HepG2 (cell line): ENCODE results near the gene NOL12. TPM values are rescaled to one million over a fixed set of nuclear protein-coding genes. Genes with fewer than 3 reads are reported as not detected.
A peak's percentile ranks its signal among the peaks of the same experiment; 100 is the strongest.

Source experiments
- ATAC-seq: fragments of 200-7000 bp; cut with Tn5 transposase; 3 replicates; pipeline ENCODE4 v1.9.1; 2020; ENCODE audit warnings: mild to moderate bottlenecking, moderate library complexity
- BruUV-seq: library from RNA; stranded (reverse); fragments of 400-500 nt; replicated peaks from 2 replicates; lab custom pipeline; 2021; lab: Mats Ljungman, UMichigan
- CTCF ChIA-PET: fragments of 300-600 bp; formaldehyde crosslinking; extraction: SDS; loops from one replicate; lab custom pipeline; 2021; ENCODE audit warnings: low total read pairs, inconsistent platforms, low intra/inter-chr PET ratio; lab: Yijun Ruan, JAX
- POLR2A ChIA-PET: fragments of 350-600 bp; sonication (Branson Sonifier 250); formaldehyde crosslinking; loops from one replicate; lab custom pipeline; 2020; ENCODE audit warnings: antibody characterized with exemption, inconsistent platforms; lab: Yijun Ruan, JAX
- DNase-seq: peaks from one replicate; pipeline ENCODE4 v3.0.0-alpha.2; 2015; ENCODE audit warnings: low spot score
- FAIRE-seq: peaks from 3 replicates; lab custom pipeline; 2011; peaks lifted over from hg19 to GRCh38; lab: Jason Lieb, UNC
- H2AFZ ChIP-seq: one replicate; pipeline ENCODE4 v1.6.1; 2011; ENCODE audit warnings: low read length, inconsistent platforms
- H3K27ac ChIP-seq: fragments of 300-600 bp; 3 replicates; pipeline ENCODE4 v1.8.0; 2011; ENCODE audit warnings: mixed run types, mild to moderate bottlenecking, mixed read lengths, low read length, inconsistent platforms; ENCODE audit not compliant: insufficient read depth; ENCODE audit errors: extremely low read length
- H3K27me3 ChIP-seq, 2 experiments: fragments of 200-600 bp in 1 of 2; 2 replicates in 1 of 2; 3 replicates in 1 of 2; pipeline versions ENCODE4 v1.6.0 to v1.8.0; 2011; ENCODE audit warnings: low read length in 2 of 2, mild to moderate bottlenecking in 2 of 2, moderate library complexity in 2 of 2, inconsistent platforms in 1 of 2; ENCODE audit not compliant: insufficient read depth in 2 of 2, control insufficient read depth in 1 of 2
- H3K36me3 ChIP-seq, 2 experiments: fragments of 200-600 bp in 1 of 2; replicated peaks in 1 of 2; 2 replicates in 1 of 2; 3 replicates in 1 of 2; pipeline versions ENCODE4 v1.5.1 to v1.8.0; 2011; ENCODE audit warnings: low read length in 2 of 2, inconsistent platforms in 1 of 2; ENCODE audit not compliant: insufficient read depth in 2 of 2, control insufficient read depth in 1 of 2
- H3K4me1 ChIP-seq: 2 replicates; pipeline ENCODE4 v1.5.1; 2012; ENCODE audit warnings: low read length, inconsistent platforms; ENCODE audit not compliant: insufficient read depth
- H3K4me2 ChIP-seq: 2 replicates; pipeline ENCODE4 v1.6.0; 2011; ENCODE audit warnings: low read depth, low read length, inconsistent platforms
- H3K4me3 ChIP-seq, 3 experiments: fragments of 200-600 bp in 1 of 3; sonication (generic), shearing (Covaris generic) in 1 of 3; replicated peaks in 1 of 3; 2 replicates each; pipeline ENCODE4 v1.5.1; 2011 to 2016; ENCODE audit warnings: low read length in 3 of 3, inconsistent platforms in 2 of 3, low read depth in 2 of 3, mild to moderate bottlenecking in 2 of 3, control low read depth in 1 of 3, mixed read lengths in 1 of 3; ENCODE audit not compliant: insufficient read depth in 1 of 3
- H3K79me2 ChIP-seq: one replicate; pipeline ENCODE4 v1.6.1; 2011; ENCODE audit warnings: low read length, inconsistent platforms; ENCODE audit not compliant: insufficient read depth
- H3K9ac ChIP-seq: 2 replicates; pipeline ENCODE4 v1.6.0; 2011; ENCODE audit warnings: mild to moderate bottlenecking, low read depth, low read length, inconsistent platforms; ENCODE audit not compliant: insufficient read depth
- H3K9me3 ChIP-seq: 2 replicates; pipeline ENCODE4 v1.5.1; 2012; ENCODE audit warnings: mild to moderate bottlenecking, low read length
- H4K20me1 ChIP-seq: 2 replicates; pipeline ENCODE4 v1.6.0; 2011; ENCODE audit warnings: inconsistent platforms, mild to moderate bottlenecking, low read length, moderate library complexity; ENCODE audit not compliant: insufficient read depth
- ERF ChIP-seq: IDR thresholded peaks from 2 replicates; pipeline ENCODE4 v1.6.1; 2018; ENCODE audit warnings: missing biosample characterization, missing genetic modification reagents
- GZF1 ChIP-seq: sonication (generic); formaldehyde crosslinking; IDR thresholded peaks from 2 replicates; pipeline ENCODE4 v1.5.1; 2020; ENCODE audit warnings: mild to moderate bottlenecking, missing genetic modification reagents
- HDAC1 ChIP-seq: sonication (generic); formaldehyde crosslinking; IDR thresholded peaks from 2 replicates; pipeline ENCODE4 v1.5.1; 2020; ENCODE audit warnings: mild to moderate bottlenecking, missing genetic modification reagents
- MED1 ChIP-seq: sonication (generic); formaldehyde crosslinking; IDR thresholded peaks from 2 replicates; pipeline ENCODE4 v1.4.0; 2020; ENCODE audit warnings: missing genetic modification reagents
- MYC ChIP-seq: sonication (generic); formaldehyde crosslinking; IDR thresholded peaks from 2 replicates; pipeline ENCODE4 v1.9.0; 2021; ENCODE audit warnings: missing genetic modification reagents, borderline replicate concordance
- NFYC ChIP-seq: IDR thresholded peaks from 2 replicates; pipeline ENCODE4 v1.6.1; 2016; ENCODE audit warnings: missing genetic modification reagents, missing compliant biosample characterization
- PHF20 ChIP-seq: sonication (generic); formaldehyde crosslinking; IDR thresholded peaks from 2 replicates; pipeline ENCODE4 v1.5.0; 2020; ENCODE audit warnings: mild to moderate bottlenecking, missing genetic modification reagents
- RXRA ChIP-seq: sonication (generic); formaldehyde crosslinking; IDR thresholded peaks from 2 replicates; pipeline ENCODE4 v1.5.1; 2020; ENCODE audit warnings: missing genetic modification reagents
- ZNF329 ChIP-seq: sonication (generic); formaldehyde crosslinking; IDR thresholded peaks from 2 replicates; pipeline ENCODE4 v1.9.0; 2021; ENCODE audit warnings: low read depth, mild to moderate bottlenecking, missing genetic modification reagents
- WGBS: methylation state at CpG from one replicate; pipeline ENCODE4 v1.1.6; 2017; ENCODE audit warnings: low lambda C conversion rate; 5-methylcytosine and 5-hydroxymethylcytosine counted together
- in situ Hi-C: cut with HindIII; loops from 2 replicates; pipeline ENCODE4 v1.10.0; 2017; ENCODE audit warnings: low pct_unique_long_range_greater_than_20kb; ENCODE audit not compliant: extremely low pct_ligation_motif_present
- intact Hi-C: fragments of 100-400 bp; cut with micrococcal nuclease; formaldehyde crosslinking; loops from one replicate; pipeline ENCODE4 v1.10.0; 2022; ENCODE audit not compliant: unreplicated experiment
- polyA plus RNA-seq, 8 experiments: library from polyadenylated mRNA; depleted of rRNA in 3 of 8; stranded (reverse) in 7 of 8; unstranded in 1 of 8; fragments of >200 nt; fragmentation: Illumina TruSeq in 4 of 8; extraction: Trizol in 4 of 8; gene quantifications; 2 replicates each; pipeline versions ENCODE4 v1.2.1 to v1.2.3, GENCODE V29; 2011 to 2016; ENCODE audit warnings: low read depth in 4 of 8, missing spikeins in 1 of 8, mixed read lengths in 1 of 8; ENCODE audit not compliant: insufficient read depth in 1 of 8
- total RNA-seq, 5 experiments: library from RNA; depleted of rRNA; stranded (reverse); fragments of >200 nt; fragmentation: Illumina TruSeq; extraction: Trizol; gene quantifications; 2 replicates each; pipeline ENCODE4 v1.2.3, GENCODE V29; 2016; ENCODE audit warnings: low read depth in 1 of 5
- TF ChIP-seq, protein P1 (sequence below): sonication (generic); formaldehyde crosslinking; IDR thresholded peaks from 2 replicates; pipeline ENCODE4 v1.8.0; 2022; ENCODE audit warnings: missing genetic modification reagents, mild to moderate bottlenecking, inconsistent platforms, borderline replicate concordance
- TF ChIP-seq, protein P2 (sequence below): sonication (generic); formaldehyde crosslinking; IDR thresholded peaks from 2 replicates; pipeline ENCODE4 v1.4.0; 2020; ENCODE audit warnings: missing genetic modification reagents
- TF ChIP-seq, protein P3 (sequence below): IDR thresholded peaks from 2 replicates; pipeline ENCODE4 v1.6.1; 2016; ENCODE audit warnings: missing compliant biosample characterization, missing genetic modification reagents, borderline replicate concordance

Gene NOL12
- total and polyA plus RNA-seq, 2 of the 13 experiments (the other 11 are each of a cell fraction or from before 2014, with no cell fraction given): 14.3 to 31.4 TPM

DNA sequence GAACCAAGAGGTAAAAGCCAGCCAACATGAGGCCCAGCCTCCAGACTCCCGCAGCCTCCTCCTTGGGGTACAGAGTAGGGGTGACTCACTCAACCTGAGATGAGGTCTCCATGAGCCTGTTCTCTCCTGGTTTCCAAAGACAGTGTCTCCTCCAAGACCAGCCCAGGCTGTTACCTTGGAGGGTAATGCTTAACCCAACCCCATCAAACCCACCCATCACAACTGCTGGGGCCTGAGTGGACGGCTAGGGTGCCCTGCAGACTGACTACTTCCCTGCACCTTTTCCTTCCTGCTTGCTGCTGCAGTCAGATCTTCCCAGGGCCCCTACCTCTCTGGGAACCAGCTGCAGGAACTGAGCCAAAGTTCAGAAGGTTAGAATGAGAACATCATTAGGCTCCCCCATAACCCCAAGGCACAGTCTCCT is 5.1 kb upstream of the NOL12 start:
- in situ Hi-C loops: no loop called here
- H3K4me2 ChIP-seq: no peak overlapping the region
- H3K4me3 ChIP-seq: no peak overlapping the region
- no peaks in the 10 kb centered on the region for H3K9me3 ChIP-seq
- H3K4me1 ChIP-seq: peaks cover 65% of the 10 kb centered on the region
- H2AFZ ChIP-seq: no peak overlapping the region
- H3K27me3 ChIP-seq: no peaks in the 10 kb centered on the region
- H3K9ac ChIP-seq: no peak overlapping the region
- FAIRE-seq: no peak
- CTCF ChIA-PET: interaction anchor here (1.2 to 3.0 kb wide), 4 partner anchors 21 to 57 kb away, joined by 3 to 21 read pairs (median 7); no protein-coding TSS in a partner anchor
- TF ChIP-seq PHF20 (CRISPR knock-in tag): no peak
- TF ChIP-seq MYC (CRISPR knock-in tag): no peak
- TF ChIP-seq, protein P1, sequence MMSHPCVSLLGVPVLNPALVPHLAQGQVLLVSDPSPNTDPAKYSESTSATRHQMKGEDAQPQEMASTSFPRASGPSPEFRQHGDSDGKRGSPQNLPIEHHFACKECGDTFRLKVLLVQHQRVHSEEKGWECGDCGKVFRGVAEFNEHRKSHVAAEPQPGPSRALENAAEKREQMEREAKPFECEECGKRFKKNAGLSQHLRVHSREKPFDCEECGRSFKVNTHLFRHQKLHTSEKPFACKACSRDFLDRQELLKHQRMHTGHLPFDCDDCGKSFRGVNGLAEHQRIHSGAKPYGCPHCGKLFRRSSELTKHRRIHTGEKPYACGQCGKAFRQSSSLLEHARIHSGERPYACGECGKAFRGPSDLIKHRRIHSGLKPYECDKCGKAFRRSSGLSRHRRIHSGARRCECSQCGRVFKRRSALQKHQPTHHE: no peak
- 0 out of 2 replicates have a peak, but pooled peaks have one; percentile 3 for TF ChIP-seq MED1 (CRISPR knock-in tag)
- BruUV-seq: no TSS peak
- H3K36me3 ChIP-seq: peaks cover 0 to 2% of the 10 kb centered on the region in 2 experiments; a peak in 1 of 5 replicates
- no peaks in the 10 kb centered on the region for H4K20me1 ChIP-seq
- DNase-seq: no peak
- POLR2A ChIA-PET: interaction anchor here (0.5 to 2.2 kb wide), 6 partner anchors 16 to 96 kb away, joined by 3 to 14 read pairs (median 5); partner anchors contain the start of genes GGA1 and PDXP
- H3K27ac ChIP-seq: no peak overlapping the region
- intact Hi-C loops: loop anchor here (1.0 to 5.0 kb wide), 5 partner anchors 20 to 144 kb away; no protein-coding TSS in a partner anchor
- ATAC-seq: no peak
- 73% methylated on average over 2 of the region's 2 CpGs for WGBS
- no peaks in the 10 kb centered on the region for H3K79me2 ChIP-seq

DNA sequence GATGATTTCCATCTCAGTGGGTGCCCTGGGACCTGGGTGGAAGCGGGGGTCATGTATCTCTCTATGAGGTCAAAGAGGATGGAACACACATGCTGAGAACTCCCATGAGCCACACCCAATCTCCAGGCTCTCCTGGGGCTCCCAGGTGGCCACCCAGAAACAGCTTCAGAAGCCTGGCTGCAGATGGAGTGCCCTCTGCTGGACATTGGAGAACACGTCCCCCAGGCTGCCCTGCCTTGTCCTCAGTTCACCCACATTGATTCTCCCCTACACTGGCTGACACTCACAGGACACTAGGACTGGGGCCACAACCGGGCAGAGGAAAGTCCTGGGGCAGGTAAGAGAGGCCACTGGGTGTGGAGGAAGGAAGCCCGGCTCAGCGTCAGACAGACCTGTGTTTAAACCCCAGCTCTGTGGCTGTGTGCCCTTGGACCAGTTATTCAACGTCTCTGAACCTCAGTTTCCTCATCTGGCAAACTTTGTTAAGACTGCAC is 4.5 kb upstream of the NOL12 start:
- DNase-seq (peak; percentile 64), FAIRE-seq (peak; percentile 70), ATAC-seq (peak; percentile 62)
- H3K27ac ChIP-seq: no peak overlapping the region
- H2AFZ ChIP-seq: no peak overlapping the region
- in situ Hi-C loops (no loop called here), intact Hi-C loops (loop anchor here (1.0 to 5.0 kb wide), 5 partner anchors 20 to 144 kb away; no protein-coding TSS in a partner anchor)
- peaks cover under 1% of the 10 kb centered on the region for H3K79me2 ChIP-seq
- H3K4me1 ChIP-seq: peaks cover 59% of the 10 kb centered on the region
- 13% methylated on average over 4 of the region's 6 CpGs for WGBS
- no peaks in the 10 kb centered on the region for H3K9me3 ChIP-seq
- H4K20me1 ChIP-seq: no peaks in the 10 kb centered on the region
- no peak overlapping the region for H3K9ac ChIP-seq
- H3K27me3 ChIP-seq: no peaks in the 10 kb centered on the region
- peaks cover 0 to 2% of the 10 kb centered on the region in 2 experiments; a peak in 1 of 5 replicates for H3K36me3 ChIP-seq
- BruUV-seq: no TSS peak
- no peak overlapping the region for H3K4me3 ChIP-seq
- ChIA-PET CTCF (interaction anchor here (0.7 to 3.0 kb wide), 5 partner anchors 20 to 143 kb away, joined by 3 to 21 read pairs (median 7); no protein-coding TSS in a partner anchor), POLR2A (interaction anchor here (0.5 to 2.2 kb wide), 7 partner anchors 17 to 96 kb away, joined by 3 to 14 read pairs (median 3); partner anchors contain the start of genes GGA1 and PDXP)
- H3K4me2 ChIP-seq: peak overlapping the region; percentile 21; the same call in 1 of the 2 replicates
- TF ChIP-seq ZNF329 (CRISPR knock-in tag) (no peak), ERF (CRISPR knock-in tag) (peak; percentile 73; the same call in 1 of the 2 replicates), HDAC1 (CRISPR knock-in tag) (0 out of 2 replicates have a peak, but pooled peaks have one; percentile 33), RXRA (CRISPR knock-in tag) (peak; percentile 96), NFYC (CRISPR knock-in tag) (0 out of 2 replicates have a peak, but pooled peaks have one; percentile 25), GZF1 (CRISPR knock-in tag) (no peak)
- TF ChIP-seq, protein P2, sequence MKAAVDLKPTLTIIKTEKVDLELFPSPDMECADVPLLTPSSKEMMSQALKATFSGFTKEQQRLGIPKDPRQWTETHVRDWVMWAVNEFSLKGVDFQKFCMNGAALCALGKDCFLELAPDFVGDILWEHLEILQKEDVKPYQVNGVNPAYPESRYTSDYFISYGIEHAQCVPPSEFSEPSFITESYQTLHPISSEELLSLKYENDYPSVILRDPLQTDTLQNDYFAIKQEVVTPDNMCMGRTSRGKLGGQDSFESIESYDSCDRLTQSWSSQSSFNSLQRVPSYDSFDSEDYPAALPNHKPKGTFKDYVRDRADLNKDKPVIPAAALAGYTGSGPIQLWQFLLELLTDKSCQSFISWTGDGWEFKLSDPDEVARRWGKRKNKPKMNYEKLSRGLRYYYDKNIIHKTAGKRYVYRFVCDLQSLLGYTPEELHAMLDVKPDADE (CRISPR knock-in tag): no peak
- TF ChIP-seq, protein P3, sequence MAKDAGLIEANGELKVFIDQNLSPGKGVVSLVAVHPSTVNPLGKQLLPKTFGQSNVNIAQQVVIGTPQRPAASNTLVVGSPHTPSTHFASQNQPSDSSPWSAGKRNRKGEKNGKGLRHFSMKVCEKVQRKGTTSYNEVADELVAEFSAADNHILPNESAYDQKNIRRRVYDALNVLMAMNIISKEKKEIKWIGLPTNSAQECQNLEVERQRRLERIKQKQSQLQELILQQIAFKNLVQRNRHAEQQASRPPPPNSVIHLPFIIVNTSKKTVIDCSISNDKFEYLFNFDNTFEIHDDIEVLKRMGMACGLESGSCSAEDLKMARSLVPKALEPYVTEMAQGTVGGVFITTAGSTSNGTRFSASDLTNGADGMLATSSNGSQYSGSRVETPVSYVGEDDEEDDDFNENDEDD (CRISPR knock-in tag): 0 out of 2 replicates have a peak, but pooled peaks have one; percentile 21
